ENCODE results near the gene PSME3IP1.

The PSME3IP1 gene

GRCh38 chr16:57126411-57126810 is 59.4 kb downstream of the PSME3IP1 start:
- no peak for DNase-seq (ENCODE audit: low read depth)
- no peak for TF ChIP-seq CTCF (IDR thresholded peaks at IDR 0.05; ENCODE audit: control insufficient read depth, extremely low read depth, insufficient read depth)
- no peak overlapping the region for H3K4me3 ChIP-seq (ENCODE audit: low read depth, low read length)

- no peak for TF ChIP-seq CTCF (IDR thresholded peaks at IDR 0.05; ENCODE audit: control insufficient read depth, extremely low read depth, insufficient read depth)
- no peak overlapping the region for H3K4me3 ChIP-seq (ENCODE audit: low read depth, low read length)
- DNase-seq (ENCODE audit: low read depth): no peak
These were observed 59.9 kb downstream of the PSME3IP1 start for GRCh38 chr16:57125969-57126368.

- DNase-seq (ENCODE audit: low read depth): no peak
- TF ChIP-seq CTCF (IDR thresholded peaks at IDR 0.05; ENCODE audit: control insufficient read depth, extremely low read depth, insufficient read depth): no peak
- no peak overlapping the region for H3K4me3 ChIP-seq (ENCODE audit: low read depth, low read length)
These were observed 60.5 kb downstream of the PSME3IP1 start for GRCh38 chr16:57125376-57125775.

- no peak for TF ChIP-seq CTCF (IDR thresholded peaks at IDR 0.05; ENCODE audit: control insufficient read depth, extremely low read depth, insufficient read depth)
- no peak for DNase-seq (ENCODE audit: low read depth)
- H3K4me3 ChIP-seq (ENCODE audit: low read depth, low read length): no peak overlapping the region
These were observed 61.7 kb downstream of the PSME3IP1 start for GRCh38 chr16:57123974-57124674.

GRCh38 chr16:57123216-57123973 is 62.4 kb downstream of the PSME3IP1 start:
- H3K4me3 ChIP-seq (ENCODE audit: low read depth, low read length): no peak overlapping the region
- TF ChIP-seq CTCF (IDR thresholded peaks at IDR 0.05; ENCODE audit: control insufficient read depth, extremely low read depth, insufficient read depth): no peak
- no peak for DNase-seq (ENCODE audit: low read depth)

- no peak overlapping the region for H3K4me3 ChIP-seq (ENCODE audit: low read depth, low read length)
- no peak for TF ChIP-seq CTCF (IDR thresholded peaks at IDR 0.05; ENCODE audit: control insufficient read depth, extremely low read depth, insufficient read depth)
- no peak for DNase-seq (ENCODE audit: low read depth)
These were observed 67.3 kb downstream of the PSME3IP1 start for GRCh38 chr16:57118461-57119084.
